Lower leg skin (tissue), 4 donors: ENCODE results near the gene SEMA3B. TPM values are rescaled to one million over a fixed set of nuclear protein-coding genes. Genes with fewer than 3 reads are reported as not detected.

Experiments used
- DNase-seq, 2 donors: peaks; one replicate each; pipeline ENCODE4 v3.0.0-alpha.2; 2019; ENCODE audit warnings: low spot score in 2 of 2
- H3K4me3 ChIP-seq: fragments of 200-600 bp; sonication (generic); 2 replicates; pipeline ENCODE4 v1.5.1; 2017; ENCODE audit warnings: mild to moderate bottlenecking, low read depth; ENCODE audit not compliant: poor library complexity, severe bottlenecking
- POLR2A ChIP-seq, 2 donors: fragments of 450-650 bp; IDR thresholded peaks; one replicate each; pipeline ENCODE4 v1.6.1; 2016 to 2017; ENCODE audit warnings: antibody characterized with exemption in 2 of 2, mild to moderate bottlenecking in 1 of 2, moderate library complexity in 1 of 2
- WGBS, 2 donors: methylation state at CpG; one replicate each; pipeline ENCODE4 v1.1.5; 2018; 5-methylcytosine and 5-hydroxymethylcytosine counted together
- intact Hi-C: fragments of 100-400 bp; cut with DNase I; formaldehyde crosslinking; loops from one replicate; pipeline ENCODE4 v1.15.0; 2023; ENCODE audit warnings: low total_unique reads
- microRNA-seq, 2 donors: library from miRNA; unstranded; fragments of <30 nt; microRNA quantifications; one replicate each; pipeline ENCODE4, GENCODE V29; 2016; ENCODE audit warnings: borderline replicate concordance in 2 of 2, borderline number of aligned reads in 1 of 2
- total RNA-seq, 4 donors: library from RNA; depleted of rRNA; stranded (reverse); fragments of >200 nt; gene quantifications; one replicate each; pipeline ENCODE4 v1.1.0, GENCODE V29; 2016
- TF ChIP-seq, protein P1 (sequence below), 3 donors: fragments of 450-650 bp; IDR thresholded peaks; one replicate each; pipeline ENCODE4 v1.5.1; 2016; ENCODE audit warnings: antibody characterized with exemption in 3 of 3, mild to moderate bottlenecking in 3 of 3, moderate library complexity in 2 of 3

SEMA3B gene
- total RNA-seq, 4 donors from 2014 or later = 1.1 to 7.2 (median 3.3) TPM

DNA sequence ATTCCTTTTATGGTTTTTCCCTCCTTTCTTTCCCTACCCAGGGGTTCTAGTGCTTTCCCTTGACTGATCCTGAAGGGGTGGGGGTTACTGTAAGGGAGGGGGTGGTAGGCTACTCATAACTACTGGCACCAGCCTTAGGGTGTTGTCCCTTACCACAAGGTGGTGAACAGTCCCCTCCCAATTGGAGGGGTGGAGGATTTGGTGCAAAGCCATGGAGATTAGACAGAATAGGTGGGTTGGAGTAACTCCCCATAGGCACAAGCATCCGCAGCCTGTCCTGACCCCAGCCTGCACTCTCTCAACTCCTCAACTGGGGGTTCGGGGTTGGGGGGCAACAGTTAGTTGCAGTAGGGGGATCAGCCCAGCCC lies 56.1 kb downstream of the SEMA3B start:
- TF ChIP-seq, protein P1, sequence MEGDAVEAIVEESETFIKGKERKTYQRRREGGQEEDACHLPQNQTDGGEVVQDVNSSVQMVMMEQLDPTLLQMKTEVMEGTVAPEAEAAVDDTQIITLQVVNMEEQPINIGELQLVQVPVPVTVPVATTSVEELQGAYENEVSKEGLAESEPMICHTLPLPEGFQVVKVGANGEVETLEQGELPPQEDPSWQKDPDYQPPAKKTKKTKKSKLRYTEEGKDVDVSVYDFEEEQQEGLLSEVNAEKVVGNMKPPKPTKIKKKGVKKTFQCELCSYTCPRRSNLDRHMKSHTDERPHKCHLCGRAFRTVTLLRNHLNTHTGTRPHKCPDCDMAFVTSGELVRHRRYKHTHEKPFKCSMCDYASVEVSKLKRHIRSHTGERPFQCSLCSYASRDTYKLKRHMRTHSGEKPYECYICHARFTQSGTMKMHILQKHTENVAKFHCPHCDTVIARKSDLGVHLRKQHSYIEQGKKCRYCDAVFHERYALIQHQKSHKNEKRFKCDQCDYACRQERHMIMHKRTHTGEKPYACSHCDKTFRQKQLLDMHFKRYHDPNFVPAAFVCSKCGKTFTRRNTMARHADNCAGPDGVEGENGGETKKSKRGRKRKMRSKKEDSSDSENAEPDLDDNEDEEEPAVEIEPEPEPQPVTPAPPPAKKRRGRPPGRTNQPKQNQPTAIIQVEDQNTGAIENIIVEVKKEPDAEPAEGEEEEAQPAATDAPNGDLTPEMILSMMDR (IDR thresholded peaks at IDR 0.05) = no peak
- no peak for TF ChIP-seq POLR2A (IDR thresholded peaks at IDR 0.05)
- intact Hi-C loops = no loop called here
- no peak overlapping the region for H3K4me3 ChIP-seq
- WGBS, 2 donors = 71 to 94% methylated on average over 2 of the region's 2 CpGs
- DNase-seq = no peak

DNA sequence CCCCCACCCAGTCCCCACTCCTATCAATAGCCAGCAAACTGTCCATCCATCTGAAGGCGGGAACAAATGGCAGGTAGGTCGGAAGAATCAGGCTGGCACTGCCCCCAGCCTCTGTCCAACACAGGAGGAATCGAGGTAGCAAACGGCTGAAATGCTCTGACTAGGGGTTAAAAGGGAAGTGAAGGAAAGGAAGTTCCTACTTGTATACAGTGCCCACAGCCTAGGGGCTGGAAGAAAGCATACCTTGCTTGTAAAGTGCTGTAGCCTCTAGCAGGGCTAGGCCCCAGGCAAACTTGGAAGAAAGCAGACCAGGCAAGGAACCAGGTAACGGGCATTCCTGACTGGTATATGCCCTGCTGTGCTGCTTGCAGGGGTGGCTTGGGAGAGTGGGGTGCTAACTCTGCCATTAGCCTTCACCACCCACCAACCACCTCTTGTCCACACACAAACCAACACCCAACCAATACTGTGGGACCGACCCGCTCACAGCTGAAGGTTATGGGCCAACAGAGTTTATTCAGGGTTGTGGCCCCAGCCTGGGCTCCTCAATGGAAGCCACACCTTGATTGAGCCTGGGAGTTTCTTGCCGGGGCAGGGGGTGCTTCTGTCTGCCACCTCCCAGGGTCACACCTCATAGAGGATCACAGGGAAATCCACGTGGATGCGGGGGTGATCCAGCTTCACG lies 56.7 kb downstream of the SEMA3B start:
- no peak for TF ChIP-seq POLR2A (IDR thresholded peaks at IDR 0.05)
- TF ChIP-seq, protein P1 (IDR thresholded peaks at IDR 0.05) = no peak
- WGBS, 2 donors = 81 to 86% methylated on average over 10 to 11 of the region's 11 CpGs
- intact Hi-C loops = no loop called here

DNA sequence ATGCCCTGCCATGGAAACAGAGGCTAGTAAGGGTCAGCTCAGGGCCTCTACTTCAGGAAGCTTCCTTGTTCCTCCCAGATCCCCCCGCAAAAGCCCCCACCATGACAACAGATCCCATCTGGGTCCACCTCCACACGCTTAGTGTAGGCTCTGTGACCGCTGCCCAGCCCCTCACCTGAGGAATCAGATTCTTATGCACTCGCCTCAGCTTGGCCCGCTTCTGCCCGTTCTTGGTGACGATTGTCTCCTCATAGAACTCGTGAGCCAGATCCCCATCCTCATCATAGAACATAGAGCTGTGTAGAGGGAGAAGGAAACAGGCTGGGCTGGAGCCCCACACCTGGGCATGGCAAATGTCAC lies 57.2 kb downstream of the SEMA3B start:
- TF ChIP-seq, protein P1 (IDR thresholded peaks at IDR 0.05) = no peak
- 89 to 91% methylated on average over 8 of the region's 8 CpGs for WGBS, 2 donors
- intact Hi-C loops = no loop called here
- DNase-seq = no peak
- H3K4me3 ChIP-seq = no peak overlapping the region

More for the DNA sequence above, 56.7 kb downstream of the SEMA3B start:
- no peak overlapping the region for H3K4me3 ChIP-seq
- DNase-seq = no peak

DNA sequence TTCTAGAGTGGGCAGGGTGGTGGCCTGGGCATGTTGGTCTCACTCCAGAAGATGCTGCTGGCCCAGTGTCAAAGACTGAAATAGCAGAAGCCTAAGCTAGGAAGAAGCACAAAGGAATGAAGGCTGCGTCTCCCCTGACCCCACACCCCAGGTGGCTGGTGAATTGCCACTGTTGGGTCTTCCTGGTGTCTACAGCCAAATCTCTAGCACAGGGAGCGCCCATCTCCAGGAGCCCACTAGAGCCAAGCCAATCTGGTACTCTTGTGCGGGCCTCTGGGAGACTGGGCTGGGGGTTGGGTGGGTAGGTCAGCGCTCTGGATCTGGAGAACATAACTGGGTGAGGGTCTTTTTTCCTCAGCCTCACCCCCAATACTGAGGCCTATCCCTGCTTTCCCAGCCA lies 58.2 kb downstream of the SEMA3B start:
- WGBS, 2 donors = 68 to 72% methylated on average over 4 of the region's 4 CpGs
- peak overlapping the region; percentile 73 for H3K4me3 ChIP-seq
- no peak for TF ChIP-seq POLR2A (IDR thresholded peaks at IDR 0.05)
- TF ChIP-seq, protein P1 (IDR thresholded peaks at IDR 0.05) = no peak
- intact Hi-C loops = no loop called here
- DNase-seq = peak in 1 of 2 donors; percentile 16

Small RNA genes lying within 50 kb of the gene (microRNA-seq; reads per million reads assigned to microRNA genes)
- gene MIR5787 = 0 reads per million in 2 donors

Other genes with a start within 250 kb of the SEMA3B start
- gene RBM5, start 180.2 kb upstream of the SEMA3B start, total RNA-seq = 100 to 1,000 TPM; 131 to 244 (median 138) TPM
- 100 to 1,000 TPM; 106 to 151 (median 120) TPM for gene SEMA3F, start 113.8 kb upstream of the SEMA3B start, total RNA-seq
- not detected for gene GNAT1, start 77.5 kb upstream of the SEMA3B start, total RNA-seq
- gene SLC38A3, start 63.9 kb upstream of the SEMA3B start, total RNA-seq = under 1 TPM in 1 of 4 donors, not detected in 3; 0.62 TPM
- gene GNAI2, start 32.9 kb upstream of the SEMA3B start, total RNA-seq = 100 to 1,000 TPM in 1 of 4 donors, 10 to 100 TPM in 3; 56.5 to 123 (median 74.8) TPM
- gene LSMEM2, start 9.9 kb downstream of the SEMA3B start, total RNA-seq = under 1 TPM in 2 of 4 donors, not detected in 2; 0.37 to 0.62 TPM
- gene IFRD2, start 23.3 kb downstream of the SEMA3B start, total RNA-seq = 10 to 100 TPM; 32.9 to 69.0 (median 39.8) TPM
- 1 to 10 TPM; 1.9 to 4.1 (median 2.6) TPM for gene HYAL3, start 30.3 kb downstream of the SEMA3B start, total RNA-seq
- gene NAA80, start 30.3 kb downstream of the SEMA3B start, total RNA-seq = 10 to 100 TPM; 12.4 to 19.4 (median 15.1) TPM
- gene HYAL1, start 34.4 kb downstream of the SEMA3B start, total RNA-seq = 10 to 100 TPM; 16.7 to 35.5 (median 20.6) TPM
- gene HYAL2, start 53.6 kb downstream of the SEMA3B start, total RNA-seq = 10 to 100 TPM; 44.1 to 95.7 (median 72.9) TPM
- 10 to 100 TPM; 13.1 to 24.2 (median 18.0) TPM for gene TUSC2, start 59.1 kb downstream of the SEMA3B start, total RNA-seq
- 10 to 100 TPM; 33.5 to 50.0 (median 47.2) TPM for gene RASSF1, start 71.7 kb downstream of the SEMA3B start, total RNA-seq
- gene ZMYND10, start 76.6 kb downstream of the SEMA3B start, total RNA-seq = 1 to 10 TPM in 1 of 4 donors, under 1 TPM in 2, not detected in 1; 0.42 to 1.8 (median 0.74) TPM
- 10 to 100 TPM; 17.3 to 28.0 (median 23.2) TPM for gene NPRL2, start 81.6 kb downstream of the SEMA3B start, total RNA-seq
- gene CYB561D2, start 81.7 kb downstream of the SEMA3B start, total RNA-seq = 10 to 100 TPM in 2 of 4 donors, 1 to 10 TPM in 2; 6.0 to 19.7 (median 11.6) TPM
- gene TMEM115, start 90.4 kb downstream of the SEMA3B start, total RNA-seq = 10 to 100 TPM; 90.5 to 92.7 (median 92.4) TPM
- 1 to 10 TPM; 1.1 to 2.0 (median 1.6) TPM for gene CACNA2D2, start 234.5 kb downstream of the SEMA3B start, total RNA-seq